GM21381 (cell line): ENCODE measurements around the gene ELAVL1.
"Not testable (repeated sequence)": the region's sequence is repeated elsewhere in the genome, so short reads cannot be mapped to it uniquely, and the experiment has no call there.

Experiments
- ATAC-seq: cut with Tn5 transposase; IDR thresholded peaks from one replicate; pipeline ENCODE4 v1.9.1; 2021; ENCODE audit warnings: mild to moderate bottlenecking, moderate library complexity; ENCODE audit not compliant: unreplicated experiment

The ELAVL1 gene

DNA sequence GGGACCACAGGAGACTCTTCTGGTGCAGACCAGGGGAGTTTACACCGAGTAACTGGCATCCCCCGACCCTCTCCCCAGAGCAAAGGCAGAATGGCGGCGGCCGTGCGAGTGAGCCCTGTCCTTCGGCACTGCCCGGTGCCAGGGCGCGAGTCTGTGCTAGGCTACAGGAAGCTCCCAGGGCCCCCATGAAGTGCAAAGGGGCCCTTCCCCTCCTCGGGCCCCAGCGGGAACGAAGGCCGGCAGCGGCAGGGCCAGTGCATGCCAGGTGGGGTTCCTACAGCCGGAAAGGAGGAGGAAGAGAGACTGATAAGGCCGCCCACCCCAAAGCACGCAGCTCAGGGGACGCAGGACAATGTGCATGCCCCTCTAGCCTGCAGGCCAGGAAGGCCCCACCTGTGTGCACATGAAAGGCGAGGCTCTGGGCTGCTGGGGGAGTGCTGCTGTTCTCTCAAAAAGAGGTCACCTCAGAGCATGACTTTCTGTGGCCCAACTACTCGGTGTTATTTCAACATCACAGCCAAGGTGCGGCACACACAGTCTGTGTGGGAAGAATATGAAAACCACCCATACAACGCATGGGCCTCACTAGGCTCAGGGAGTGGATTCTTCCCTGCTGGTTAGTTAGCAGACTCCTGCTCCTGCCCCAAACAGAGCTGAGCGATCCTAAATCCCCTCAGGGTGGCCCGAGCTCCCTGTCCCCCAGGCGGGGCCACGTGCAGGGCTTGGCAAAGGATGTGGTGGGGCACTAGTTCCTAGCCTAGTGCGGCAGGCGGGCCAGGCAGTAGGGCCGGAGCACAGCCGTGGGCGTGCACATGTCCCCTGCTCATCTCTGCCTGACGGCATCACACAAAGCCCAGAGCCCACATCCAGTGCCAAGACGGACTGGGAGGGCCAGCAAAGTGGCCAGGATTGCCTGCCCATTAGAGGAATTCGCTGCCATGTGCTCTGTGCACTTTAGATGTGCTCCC lies 33.6 kb downstream of the ELAVL1 start:
- ATAC-seq, result no peak

GRCh38 chr19:7970716-7971448 lies 34.6 kb downstream of the ELAVL1 start:
- no peak for ATAC-seq

DNA sequence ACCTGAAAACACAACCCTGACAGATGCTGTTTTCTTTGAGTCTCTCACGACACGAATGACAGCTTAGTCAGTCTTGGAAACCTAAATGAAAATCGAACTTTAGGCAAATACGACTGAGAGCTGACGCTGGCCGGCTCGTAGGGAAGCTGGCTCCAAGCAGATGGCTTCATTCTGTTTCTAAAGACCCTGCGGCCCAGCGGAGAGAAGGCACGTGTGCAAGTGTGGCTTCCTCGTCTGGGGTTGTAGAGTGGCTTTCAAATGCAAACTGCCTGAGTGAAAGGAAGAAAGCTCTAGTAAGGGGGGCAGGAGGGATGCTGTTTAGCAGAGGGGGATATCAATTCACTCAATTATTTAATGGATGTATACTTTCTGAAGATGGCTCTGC lies 35.9 kb downstream of the ELAVL1 start:
- ATAC-seq, result no peak

GRCh38 chr19:7968796-7969554 lies 36.5 kb downstream of the ELAVL1 start:
- no peak for ATAC-seq

DNA sequence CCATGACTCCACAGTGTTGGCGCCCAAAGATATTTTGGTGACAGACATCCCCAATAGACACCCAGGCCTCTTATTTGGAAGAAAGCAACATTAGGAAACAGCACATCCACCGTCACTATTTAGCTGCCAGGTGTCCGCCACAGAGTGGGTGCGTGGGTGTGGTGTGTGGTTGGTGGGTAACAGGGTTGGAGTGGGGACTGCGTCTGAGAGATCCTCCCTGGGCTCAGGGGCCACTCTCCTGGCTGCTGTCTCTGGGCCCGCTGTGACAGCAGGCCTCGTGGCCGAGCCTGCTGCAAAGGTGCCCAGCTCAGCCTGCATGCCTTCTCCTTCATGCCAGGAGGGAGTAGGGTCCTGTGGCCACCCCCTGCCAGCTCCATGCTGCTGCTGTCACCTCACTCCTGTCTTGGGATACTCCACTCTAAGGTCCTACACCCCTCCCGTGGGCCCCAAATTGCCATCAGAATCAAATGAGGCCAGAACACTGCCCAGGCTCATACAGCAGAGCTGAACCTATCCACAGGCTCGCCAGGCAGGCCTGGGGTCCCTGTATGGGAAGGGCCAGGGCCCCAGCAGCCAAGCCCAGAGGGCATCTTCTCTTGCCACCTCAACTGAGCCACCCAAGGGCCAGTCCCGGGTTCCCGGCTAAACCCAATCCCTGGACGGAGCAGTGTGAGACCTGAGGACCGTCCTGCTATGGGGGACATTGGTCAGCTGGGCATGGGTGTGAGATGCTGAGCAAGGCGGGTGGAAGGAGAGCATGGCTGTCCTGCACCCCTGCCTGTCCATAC lies 37.2 kb downstream of the ELAVL1 start:
- no peak for ATAC-seq

GRCh38 chr19:7965921-7966665 lies 39.3 kb downstream of the ELAVL1 start:
- ATAC-seq, result no peak

DNA sequence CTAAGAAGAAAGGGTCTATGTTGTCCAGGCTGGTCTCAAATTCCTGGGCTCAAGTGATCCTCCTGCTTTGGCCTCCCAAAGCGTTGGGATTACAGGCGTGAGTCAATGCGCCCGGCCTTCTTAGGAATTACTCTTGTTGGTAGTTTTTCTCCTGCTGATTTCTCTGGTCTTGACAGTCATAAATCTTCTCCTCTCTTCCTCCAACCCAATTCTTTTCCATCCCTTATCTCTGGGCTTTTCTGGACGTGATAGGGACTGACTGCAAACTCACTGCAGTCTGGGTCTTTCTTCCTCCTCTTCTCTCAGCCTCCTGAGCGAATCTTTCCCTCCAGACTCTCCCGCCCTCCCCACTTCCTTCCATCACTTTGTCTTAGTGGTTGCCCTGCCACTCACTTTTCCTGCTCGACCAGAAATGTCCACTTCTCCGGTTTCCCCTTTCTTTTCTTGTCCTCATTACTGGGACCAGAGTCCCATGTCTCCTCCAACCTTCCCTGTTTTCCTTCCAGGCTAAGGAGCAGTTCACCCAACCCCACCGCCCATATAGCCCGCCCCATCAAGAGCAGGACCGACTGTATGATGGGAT lies 40.1 kb downstream of the ELAVL1 start:
- no peak for ATAC-seq

GRCh38 chr19:7963566-7963965 lies 41.9 kb downstream of the ELAVL1 start:
- no peak for ATAC-seq

GRCh38 chr19:7962644-7963268 lies 42.7 kb downstream of the ELAVL1 start:
- no peak for ATAC-seq

GRCh38 chr19:7961920-7962626 lies 43.4 kb downstream of the ELAVL1 start:
- no peak for ATAC-seq

GRCh38 chr19:7961082-7961481 lies 44.4 kb downstream of the ELAVL1 start:
- not testable (repeated sequence) for ATAC-seq

DNA sequence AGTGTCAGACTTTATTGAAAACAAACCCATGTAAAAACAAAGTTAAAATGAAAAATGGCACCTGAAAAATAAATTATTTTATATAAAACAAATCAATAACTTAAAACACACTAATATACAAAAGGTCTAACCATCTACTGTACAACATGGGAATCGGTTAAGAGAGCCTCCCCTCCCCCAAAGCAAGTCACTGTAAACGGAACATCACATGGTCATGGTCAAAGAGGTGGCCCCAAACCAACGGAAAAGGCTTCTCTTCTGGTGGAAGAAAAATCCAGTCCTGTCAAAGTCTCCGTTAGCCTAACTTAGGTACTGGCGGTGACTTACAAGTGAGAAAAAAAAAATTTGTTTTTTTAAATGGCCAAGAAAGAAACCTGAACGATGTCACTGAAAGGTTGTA lies 46.2 kb downstream of the ELAVL1 start:
- no peak for ATAC-seq

DNA sequence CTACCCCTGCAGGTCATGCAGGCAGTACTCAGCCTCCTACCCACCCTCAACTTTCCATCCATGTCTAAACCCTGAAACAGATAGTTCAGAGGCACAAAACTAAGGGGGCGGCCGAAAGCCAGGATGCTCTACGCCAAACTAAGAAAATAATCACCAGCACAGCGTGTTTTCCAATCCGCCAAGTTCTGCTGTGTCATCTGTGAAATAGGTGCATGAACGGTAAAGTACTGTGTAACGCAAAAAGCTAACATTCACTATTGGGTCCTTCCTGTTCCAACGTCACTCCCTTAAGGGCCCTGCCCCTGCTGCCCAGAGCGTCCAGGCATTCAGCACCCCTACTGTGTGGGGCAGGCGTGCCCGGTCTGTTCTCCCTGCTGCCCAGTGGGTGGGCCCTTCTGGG lies 49.7 kb downstream of the ELAVL1 start:
- ATAC-seq, result no peak

GRCh38 chr19:7953576-7953975 lies 51.9 kb downstream of the ELAVL1 start:
- no peak for ATAC-seq

DNA sequence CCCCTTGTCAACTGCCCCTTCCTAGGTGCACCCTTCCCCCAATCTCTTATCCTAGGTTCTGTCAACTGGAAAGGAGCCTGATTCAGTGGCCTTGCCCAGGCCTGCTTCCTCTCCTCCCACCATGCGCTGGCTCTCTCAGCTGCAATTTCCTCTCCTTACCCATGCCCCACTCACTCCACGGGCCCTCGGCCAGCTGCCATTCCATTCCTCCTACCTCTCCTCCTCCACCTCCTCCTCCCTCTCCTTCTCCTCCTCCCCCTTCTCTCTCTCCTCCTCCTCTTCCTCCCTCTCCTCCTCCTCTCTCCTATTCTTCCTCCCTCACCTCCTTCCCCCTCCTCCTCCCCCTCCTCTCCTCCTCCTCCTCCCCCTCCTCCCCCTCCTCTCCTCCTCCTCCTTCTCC lies 52.4 kb downstream of the ELAVL1 start:
- no peak for ATAC-seq

DNA sequence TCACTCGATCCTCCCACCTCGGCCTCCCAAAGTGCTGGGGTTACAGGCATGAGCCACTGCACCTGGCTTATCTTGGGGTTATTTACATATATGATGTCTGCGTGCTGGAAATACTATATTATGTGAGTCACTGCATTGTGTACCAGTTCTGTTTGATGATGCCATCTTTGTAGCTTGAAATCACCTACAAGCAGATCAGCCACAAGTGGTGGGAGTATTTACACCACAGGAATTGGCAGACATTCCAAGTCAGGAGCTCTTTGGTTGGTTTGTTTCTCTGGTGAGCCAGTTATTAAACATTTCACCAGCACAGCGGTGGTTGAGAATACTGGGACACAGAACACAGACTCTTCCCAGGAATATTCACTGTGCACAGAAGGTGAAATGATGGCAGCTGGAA lies 57.5 kb downstream of the ELAVL1 start:
- ATAC-seq, result no peak

DNA sequence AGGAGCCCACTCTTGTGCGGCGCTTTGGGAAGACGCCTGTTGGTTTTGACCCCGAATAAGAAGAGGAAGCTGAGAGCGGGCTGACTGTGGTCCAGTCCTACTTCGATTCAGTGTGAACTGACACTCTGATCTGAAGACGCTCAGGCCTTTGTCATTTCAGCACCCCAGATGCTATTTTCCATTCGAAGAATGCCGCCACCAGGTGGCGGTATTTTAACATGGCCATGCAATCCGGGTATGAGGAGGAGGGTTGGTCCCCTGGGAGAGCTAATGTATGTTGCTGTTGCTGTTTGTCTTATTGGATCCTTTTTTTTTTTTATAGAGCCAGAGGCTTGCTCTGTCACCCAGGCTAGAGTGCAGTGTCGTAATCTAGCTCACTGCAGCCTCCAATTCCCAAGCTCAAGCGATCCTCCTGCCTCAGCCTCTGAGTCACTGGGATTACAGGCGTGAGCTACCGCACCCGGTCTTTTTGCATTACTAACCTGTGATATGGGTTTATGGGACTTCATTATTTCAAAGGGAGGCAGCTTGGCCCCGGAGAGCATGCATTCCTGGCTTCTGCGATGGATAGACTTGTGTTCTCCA lies 61.2 kb downstream of the ELAVL1 start:
- peak; percentile 27 for ATAC-seq
